HG03039 (cell line): Measurements from ENCODE around the gene PTPRN.

ENCODE experiments used
- ATAC-seq: cut with Tn5 transposase; IDR thresholded peaks from one replicate; pipeline ENCODE4 v1.9.1; 2021; ENCODE audit warnings: mild to moderate bottlenecking, moderate library complexity; ENCODE audit not compliant: unreplicated experiment

The PTPRN gene

GRCh38 chr2:219246559-219246958 is 62.6 kb downstream of the PTPRN start:
- ATAC-seq = no peak

GRCh38 chr2:219245899-219246230 is 63.3 kb downstream of the PTPRN start:
- no peak for ATAC-seq

GRCh38 chr2:219245148-219245898 is 63.9 kb downstream of the PTPRN start, which contains the start of the genes GLB1L and STK16:
TSS of gene GLB1L (minus strand) at chr2:219245444. CDS start at chr2:219243573, 1,871 bp downstream.
TSS of gene STK16 (plus strand) at chr2:219245479. CDS start at chr2:219246000, 521 bp downstream.
- ATAC-seq = peak; percentile 60

- no peak for ATAC-seq
Measured at GRCh38 chr2:219244789-219245147, 64.4 kb downstream of the PTPRN start.

GRCh38 chr2:219243291-219243761 is 65.9 kb downstream of the PTPRN start:
- no peak for ATAC-seq
